IMR-90 (cell line): ENCODE data around the gene FLT3LG. TPM values are rescaled to one million over a fixed set of nuclear protein-coding genes. Genes with fewer than 3 reads are reported as not detected.

Experiments used
- ATAC-seq: fragments of 200-7000 bp; cut with Tn5 transposase; 2 replicates; pipeline ENCODE4 v1.9.1; 2020; ENCODE audit warnings: low read depth, mild to moderate bottlenecking, moderate library complexity
- BruUV-seq: library from RNA; stranded (reverse); fragments of 400-500 nt; replicated peaks from 2 replicates; lab custom pipeline; 2021; lab: Mats Ljungman, UMichigan
- CTCF ChIA-PET: fragments of 300-600 bp; formaldehyde crosslinking; extraction: SDS; loops from one replicate; lab custom pipeline; 2021; ENCODE audit warnings: antibody characterized with exemption; lab: Yijun Ruan, JAX
- POLR2A ChIA-PET: fragments of 300-600 bp; sonication (Branson Sonifier 250); formaldehyde crosslinking; loops from one replicate; lab custom pipeline; 2022; ENCODE audit warnings: antibody characterized with exemption; ENCODE audit not compliant: unreplicated experiment; lab: Charles Lee
- DNase-seq: peaks from one replicate; pipeline ENCODE4 v3.0.0; 2013
- H2AFZ ChIP-seq: replicated peaks from 2 replicates; pipeline ENCODE3; 2013; ENCODE audit warnings: low read length, mild to moderate bottlenecking; ENCODE audit not compliant: poor library complexity
- H2AK5ac ChIP-seq: 2 replicates; pipeline ENCODE4 v1.6.1; 2013; ENCODE audit warnings: low read depth, low read length, inconsistent platforms
- H2AK9ac ChIP-seq: replicated peaks from 2 replicates; pipeline ENCODE3; 2013; ENCODE audit warnings: mild to moderate bottlenecking, low read depth, low read length, moderate library complexity; ENCODE audit not compliant: poor library complexity
- H2BK120ac ChIP-seq: 2 replicates; pipeline ENCODE4 v1.6.1; 2013; ENCODE audit warnings: low read depth, low read length, inconsistent platforms
- H2BK15ac ChIP-seq: 3 replicates; pipeline ENCODE4 v1.6.1; 2013; ENCODE audit warnings: low read depth, low read length, inconsistent platforms
- H2BK20ac ChIP-seq: 2 replicates; pipeline ENCODE4 v1.6.1; 2013; ENCODE audit warnings: low read depth, mild to moderate bottlenecking, inconsistent platforms, low read length, moderate library complexity
- H2BK5ac ChIP-seq: 2 replicates; pipeline ENCODE4 v1.6.1; 2013; ENCODE audit warnings: mild to moderate bottlenecking, low read depth, low read length, inconsistent platforms; ENCODE audit not compliant: poor library complexity, severe bottlenecking
- H3K14ac ChIP-seq: replicated peaks from 2 replicates; pipeline ENCODE4 v1.6.1; 2013; ENCODE audit warnings: low read depth, low read length, inconsistent platforms
- H3K18ac ChIP-seq: 2 replicates; pipeline ENCODE4 v1.6.1; 2013; ENCODE audit warnings: low read depth, low read length, control low read depth
- H3K23ac ChIP-seq: 2 replicates; pipeline ENCODE4 v1.6.1; 2013; ENCODE audit warnings: low read depth, low read length, inconsistent platforms
- H3K27ac ChIP-seq: 2 replicates; pipeline ENCODE4 v1.5.1; 2013; ENCODE audit warnings: mild to moderate bottlenecking, control low read depth, low read length; ENCODE audit not compliant: insufficient read depth
- H3K27me3 ChIP-seq: 2 replicates; pipeline ENCODE4 v1.6.1; 2013; ENCODE audit warnings: low read length; ENCODE audit not compliant: control insufficient read depth, insufficient read depth
- H3K36me3 ChIP-seq: 2 replicates; pipeline ENCODE4 v1.6.1; 2013; ENCODE audit warnings: low read length, mixed read lengths; ENCODE audit not compliant: control insufficient read depth, insufficient read depth
- H3K4ac ChIP-seq: 2 replicates; pipeline ENCODE4 v1.6.1; 2013; ENCODE audit warnings: low read depth, low read length, inconsistent platforms
- H3K4me1 ChIP-seq: 2 replicates; pipeline ENCODE4 v1.6.1; 2013; ENCODE audit warnings: low read length, mixed read lengths; ENCODE audit not compliant: control insufficient read depth, insufficient read depth
- H3K4me2 ChIP-seq: 2 replicates; pipeline ENCODE4 v1.6.1; 2013; ENCODE audit warnings: low read depth, mild to moderate bottlenecking, control low read depth, low read length, moderate library complexity
- H3K4me3 ChIP-seq: 2 replicates; pipeline ENCODE4 v1.5.1; 2013; ENCODE audit warnings: low read depth, mild to moderate bottlenecking, control low read depth, low read length, moderate library complexity; ENCODE audit not compliant: insufficient read depth
- H3K56ac ChIP-seq: 2 replicates; pipeline ENCODE4 v1.6.1; 2013; ENCODE audit warnings: low read length, inconsistent platforms; ENCODE audit not compliant: insufficient read depth; ENCODE audit errors: extremely low read depth
- H3K79me1 ChIP-seq, 2 experiments: 2 replicates each; pipeline ENCODE4 v1.6.1; 2013; ENCODE audit warnings: low read length in 2 of 2, inconsistent platforms in 1 of 2, low read depth in 1 of 2
- H3K9ac ChIP-seq: 2 replicates; pipeline ENCODE4 v1.6.1; 2013; ENCODE audit warnings: low read depth, low read length, control low read depth
- H3K9me1 ChIP-seq: 2 replicates; pipeline ENCODE4 v1.6.1; 2013; ENCODE audit warnings: low read length, inconsistent platforms; ENCODE audit not compliant: insufficient read depth
- H3K9me3 ChIP-seq: 2 replicates; pipeline ENCODE4 v1.6.1; 2013; ENCODE audit warnings: low read length; ENCODE audit not compliant: control insufficient read depth, insufficient read depth
- H4K20me1 ChIP-seq: 2 replicates; pipeline ENCODE4 v1.6.1; 2013; ENCODE audit warnings: low read length, inconsistent platforms; ENCODE audit not compliant: insufficient read depth
- H4K5ac ChIP-seq: 2 replicates; pipeline ENCODE4 v1.6.1; 2013; ENCODE audit warnings: mild to moderate bottlenecking, low read depth, low read length, control low read depth
- H4K8ac ChIP-seq, 2 experiments: 2 replicates each; pipeline ENCODE4 v1.6.1; 2013; ENCODE audit warnings: low read depth in 2 of 2, low read length in 2 of 2, control low read depth in 1 of 2, inconsistent platforms in 1 of 2
- H4K91ac ChIP-seq: 2 replicates; pipeline ENCODE4 v1.6.1; 2013; ENCODE audit warnings: low read depth, low read length, inconsistent platforms; ENCODE audit not compliant: insufficient read depth
- BHLHE40 ChIP-seq: fragments of 150-350 bp; IDR thresholded peaks from 2 replicates; pipeline ENCODE4 v1.6.1; 2016; ENCODE audit warnings: mild to moderate bottlenecking, low read depth, low read length
- FOS ChIP-seq: fragments of 150-350 bp; IDR thresholded peaks from 2 replicates; pipeline ENCODE4 v1.6.1; 2016; ENCODE audit warnings: low read depth, low read length
- MAFK ChIP-seq: IDR thresholded peaks from 2 replicates; pipeline ENCODE4 v1.6.1; 2012; ENCODE audit warnings: low read depth, low read length, improper control_type of control experiment
- MAZ ChIP-seq: IDR thresholded peaks from 2 replicates; pipeline ENCODE4 v1.6.1; 2012; ENCODE audit warnings: low read depth, mild to moderate bottlenecking, low read length, improper control_type of control experiment, moderate library complexity, borderline replicate concordance
- MXI1 ChIP-seq: IDR thresholded peaks from 2 replicates; pipeline ENCODE4 v1.6.1; 2012; ENCODE audit warnings: low read depth, mild to moderate bottlenecking, low read length, moderate library complexity, borderline replicate concordance
- NFE2L2 ChIP-seq: fragments of 150-350 bp; IDR thresholded peaks from 2 replicates; pipeline ENCODE4 v1.6.1; 2016; ENCODE audit warnings: low read depth, mild to moderate bottlenecking, low read length
- RAD21 ChIP-seq: IDR thresholded peaks from 2 replicates; pipeline ENCODE4 v1.6.1; 2012; ENCODE audit warnings: low read length, improper control_type of control experiment
- RCOR1 ChIP-seq: IDR thresholded peaks from 2 replicates; pipeline ENCODE4 v1.6.1; 2012; ENCODE audit warnings: mild to moderate bottlenecking, low read length, improper control_type of control experiment; ENCODE audit not compliant: insufficient replicate concordance
- SMC3 ChIP-seq: fragments of 150-350 bp; IDR thresholded peaks from 2 replicates; pipeline ENCODE4 v1.6.1; 2016; ENCODE audit warnings: low read depth, mild to moderate bottlenecking, antibody characterized with exemption, low read length, moderate library complexity
- WGBS, 2 experiments: methylation state at CpG; one replicate each; pipeline versions ENCODE4 v1.1.5 to v1.1.7; 2013; ENCODE audit warnings: missing lambda C conversion rate in 2 of 2; ENCODE audit not compliant: insufficient read length in 1 of 2; ENCODE audit errors: extremely low coverage in 2 of 2; 5-methylcytosine and 5-hydroxymethylcytosine counted together
- dilution Hi-C: fragments of 300-500 bp; cut with HindIII; formaldehyde crosslinking; loops from one replicate; pipeline ENCODE4 v1.14.3; 2018; ENCODE audit warnings: low sequenced_read_pairs; ENCODE audit not compliant: unreplicated experiment
- in situ Hi-C: fragments of 300-500 bp; cut with MboI; formaldehyde crosslinking; loops from 3 replicates; pipeline ENCODE4 v1.14.3; 2019; ENCODE audit warnings: low sequenced_read_pairs, inconsistent platforms, mixed read lengths
- intact Hi-C: fragments of 100-400 bp; cut with micrococcal nuclease; formaldehyde crosslinking; loops from 2 replicates; pipeline ENCODE4 v1.10.0; 2022
- polyA plus RNA-seq, 3 experiments: library from polyadenylated mRNA; depleted of rRNA; stranded (reverse); fragments of >200 nt; gene quantifications; 2 replicates each; pipeline ENCODE4 v1.2.3, GENCODE V29; 2012; ENCODE audit warnings: low replicate concordance in 1 of 3
- total RNA-seq: library from RNA; depleted of rRNA; stranded (reverse); fragments of >200 nt; gene quantifications from 2 replicates; pipeline ENCODE4 v1.2.3, GENCODE V29; 2012
- TF ChIP-seq, protein P1 (sequence below): fragments of 150-350 bp; IDR thresholded peaks from 2 replicates; pipeline ENCODE4 v1.6.1; 2016; ENCODE audit warnings: low read depth, mild to moderate bottlenecking, low read length, moderate library complexity, borderline replicate concordance
- TF ChIP-seq, protein P2 (sequence below): conservative IDR thresholded peaks from 2 replicates; pipeline ENCODE4 v1.5.1; 2012; ENCODE audit warnings: mild to moderate bottlenecking, low read depth, low read length, improper control_type of control experiment
- TF ChIP-seq, protein P3 (sequence below): fragments of 150-350 bp; IDR thresholded peaks from 2 replicates; pipeline ENCODE4 v1.6.1; 2017; ENCODE audit warnings: mild to moderate bottlenecking, antibody characterized with exemption, low read length, low read depth

FLT3LG gene
- total and polyA plus RNA-seq, 2 of the 4 experiments (the other 2 are of a cell fraction): 0.90 to 8.3 TPM

DNA sequence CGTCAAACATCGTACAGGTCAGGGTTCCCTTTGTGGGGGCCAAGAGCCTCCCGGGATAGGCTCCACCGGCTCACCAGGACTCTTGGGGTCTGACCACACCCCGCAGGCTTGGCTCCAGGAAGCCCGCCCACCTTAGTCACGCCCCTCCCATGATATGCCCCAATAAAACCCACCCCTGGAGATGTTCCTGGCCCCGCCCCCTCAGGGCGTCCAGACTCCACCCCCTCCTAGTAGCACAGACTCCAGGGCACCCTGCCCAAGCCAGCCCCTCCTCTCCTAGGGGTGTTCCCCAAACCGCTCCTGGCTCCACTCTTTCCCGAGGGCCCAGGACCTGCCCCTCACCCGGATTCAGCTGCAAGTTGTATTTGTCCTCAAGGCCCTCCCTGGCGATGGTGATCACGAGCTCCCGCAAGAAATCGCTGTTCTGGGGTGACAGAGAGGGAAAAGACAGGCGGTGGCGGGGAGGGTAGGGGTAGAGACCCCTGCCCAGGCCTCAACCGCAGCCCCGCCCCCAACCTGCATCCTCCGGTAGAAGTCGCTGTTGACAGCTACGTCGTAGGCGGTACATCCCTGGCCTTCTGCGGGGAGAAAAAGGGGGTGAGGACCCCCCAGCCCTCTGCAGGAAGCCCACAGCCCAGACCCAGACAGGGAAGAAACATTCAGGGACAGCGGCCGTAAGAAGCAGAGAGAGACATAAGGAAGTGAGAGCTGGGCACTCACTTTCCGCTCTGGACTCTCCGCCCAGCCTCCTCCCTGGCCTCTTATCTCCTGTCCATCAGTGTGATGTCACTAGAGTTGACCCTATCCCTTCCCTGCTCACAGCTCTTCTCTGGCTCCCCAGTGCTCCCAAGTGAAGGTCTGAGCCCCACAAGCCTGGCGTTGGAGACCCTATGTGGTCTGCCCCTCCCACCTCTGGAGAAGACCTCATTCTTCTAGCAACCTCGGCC is 26.3 kb upstream of the FLT3LG start (continued):
- TF ChIP-seq, protein P1, sequence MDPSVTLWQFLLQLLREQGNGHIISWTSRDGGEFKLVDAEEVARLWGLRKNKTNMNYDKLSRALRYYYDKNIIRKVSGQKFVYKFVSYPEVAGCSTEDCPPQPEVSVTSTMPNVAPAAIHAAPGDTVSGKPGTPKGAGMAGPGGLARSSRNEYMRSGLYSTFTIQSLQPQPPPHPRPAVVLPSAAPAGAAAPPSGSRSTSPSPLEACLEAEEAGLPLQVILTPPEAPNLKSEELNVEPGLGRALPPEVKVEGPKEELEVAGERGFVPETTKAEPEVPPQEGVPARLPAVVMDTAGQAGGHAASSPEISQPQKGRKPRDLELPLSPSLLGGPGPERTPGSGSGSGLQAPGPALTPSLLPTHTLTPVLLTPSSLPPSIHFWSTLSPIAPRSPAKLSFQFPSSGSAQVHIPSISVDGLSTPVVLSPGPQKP: no peak
- no peak for TF ChIP-seq MAFK

DNA sequence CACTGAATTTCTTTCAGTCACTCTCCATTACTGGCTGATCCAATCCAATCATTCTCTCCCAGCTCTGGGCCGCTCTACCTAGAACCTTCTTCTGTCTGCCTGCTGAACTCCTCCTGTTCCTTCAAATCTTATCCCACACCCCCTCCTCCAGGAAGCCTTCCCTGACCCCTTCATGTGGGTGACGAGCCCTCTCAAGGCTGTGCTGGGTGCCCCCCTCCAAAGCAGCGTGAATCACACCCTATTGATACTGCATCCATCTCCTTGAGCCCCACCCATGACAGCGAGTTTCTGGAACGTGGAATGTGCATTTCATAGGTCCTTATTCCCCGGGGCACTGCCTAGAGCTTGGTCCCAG is 25.6 kb upstream of the FLT3LG start:
- no peak overlapping the region for H3K56ac ChIP-seq
- peaks cover 4% of the 10 kb centered on the region for H3K36me3 ChIP-seq
- peaks cover 10% of the 10 kb centered on the region for H3K9me1 ChIP-seq
- no peak overlapping the region for H3K27ac ChIP-seq
- H3K9me3 ChIP-seq: no peaks in the 10 kb centered on the region
- H3K4ac ChIP-seq: no peak overlapping the region
- no TSS peak for BruUV-seq
- POLR2A ChIA-PET: no interaction called here
- no peak overlapping the region for H3K23ac ChIP-seq
- H2BK5ac ChIP-seq: no peak overlapping the region
- H3K9ac ChIP-seq: no peak overlapping the region
- no peak overlapping the region for H4K5ac ChIP-seq
- no peak overlapping the region for H4K91ac ChIP-seq
- no peak overlapping the region for H2AFZ ChIP-seq
- H3K79me1 ChIP-seq: peaks cover 13 to 35% of the 10 kb centered on the region in 2 experiments; a peak in 3 of 4 replicates
- CTCF ChIA-PET: no interaction called here
- H2BK120ac ChIP-seq: no peak overlapping the region
- no peak overlapping the region for H3K4me3 ChIP-seq
- no peak overlapping the region for H3K18ac ChIP-seq
- H2BK20ac ChIP-seq: no peak overlapping the region
- H2AK5ac ChIP-seq: no peak overlapping the region
- no peak overlapping the region for H2BK15ac ChIP-seq
- H3K4me2 ChIP-seq: no peak overlapping the region
- H4K8ac ChIP-seq: no peak overlapping the region
- 100% methylated on average over 1 of the region's 6 CpGs; no CpG with 5 or more reads in 1 of the 2 experiments for WGBS, 2 experiments
- peaks cover 3% of the 10 kb centered on the region for H4K20me1 ChIP-seq
- no peak for ATAC-seq
- peaks cover 2% of the 10 kb centered on the region; the same call in 1 of the 2 replicates for H3K4me1 ChIP-seq
- intact Hi-C loops: no loop called here
- H3K14ac ChIP-seq: no peak overlapping the region
- DNase-seq: no peak
- H2AK9ac ChIP-seq: no peak overlapping the region
- in situ Hi-C loops: loop anchor here (10.0 kb wide), 1 partner anchor 54 kb away; no protein-coding TSS in a partner anchor
- dilution Hi-C loops: no loop called here
- no peaks in the 10 kb centered on the region for H3K27me3 ChIP-seq
- TF ChIP-seq BHLHE40 (no peak), MXI1 (no peak), SMC3 (no peak), MAZ (no peak), NFE2L2 (no peak), RCOR1 (no peak), RAD21 (no peak), FOS (no peak)
- TF ChIP-seq, protein P2, sequence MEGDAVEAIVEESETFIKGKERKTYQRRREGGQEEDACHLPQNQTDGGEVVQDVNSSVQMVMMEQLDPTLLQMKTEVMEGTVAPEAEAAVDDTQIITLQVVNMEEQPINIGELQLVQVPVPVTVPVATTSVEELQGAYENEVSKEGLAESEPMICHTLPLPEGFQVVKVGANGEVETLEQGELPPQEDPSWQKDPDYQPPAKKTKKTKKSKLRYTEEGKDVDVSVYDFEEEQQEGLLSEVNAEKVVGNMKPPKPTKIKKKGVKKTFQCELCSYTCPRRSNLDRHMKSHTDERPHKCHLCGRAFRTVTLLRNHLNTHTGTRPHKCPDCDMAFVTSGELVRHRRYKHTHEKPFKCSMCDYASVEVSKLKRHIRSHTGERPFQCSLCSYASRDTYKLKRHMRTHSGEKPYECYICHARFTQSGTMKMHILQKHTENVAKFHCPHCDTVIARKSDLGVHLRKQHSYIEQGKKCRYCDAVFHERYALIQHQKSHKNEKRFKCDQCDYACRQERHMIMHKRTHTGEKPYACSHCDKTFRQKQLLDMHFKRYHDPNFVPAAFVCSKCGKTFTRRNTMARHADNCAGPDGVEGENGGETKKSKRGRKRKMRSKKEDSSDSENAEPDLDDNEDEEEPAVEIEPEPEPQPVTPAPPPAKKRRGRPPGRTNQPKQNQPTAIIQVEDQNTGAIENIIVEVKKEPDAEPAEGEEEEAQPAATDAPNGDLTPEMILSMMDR: no peak
- TF ChIP-seq, protein P3, sequence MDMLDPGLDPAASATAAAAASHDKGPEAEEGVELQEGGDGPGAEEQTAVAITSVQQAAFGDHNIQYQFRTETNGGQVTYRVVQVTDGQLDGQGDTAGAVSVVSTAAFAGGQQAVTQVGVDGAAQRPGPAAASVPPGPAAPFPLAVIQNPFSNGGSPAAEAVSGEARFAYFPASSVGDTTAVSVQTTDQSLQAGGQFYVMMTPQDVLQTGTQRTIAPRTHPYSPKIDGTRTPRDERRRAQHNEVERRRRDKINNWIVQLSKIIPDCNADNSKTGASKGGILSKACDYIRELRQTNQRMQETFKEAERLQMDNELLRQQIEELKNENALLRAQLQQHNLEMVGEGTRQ: no peak
